HepG2 (cell line): Measurements from ENCODE around the gene HMCN2. TPM values are rescaled to one million over a fixed set of nuclear protein-coding genes. Genes with fewer than 3 reads are reported as not detected.

Experiments used
- ATAC-seq: fragments of 200-7000 bp; cut with Tn5 transposase; 3 replicates; pipeline ENCODE4 v1.9.1; 2020; ENCODE audit warnings: mild to moderate bottlenecking, moderate library complexity
- BruUV-seq: library from RNA; stranded (reverse); fragments of 400-500 nt; replicated peaks from 2 replicates; lab custom pipeline; 2021; lab: Mats Ljungman, UMichigan
- CTCF ChIA-PET: fragments of 300-600 bp; formaldehyde crosslinking; extraction: SDS; loops from one replicate; lab custom pipeline; 2021; ENCODE audit warnings: low total read pairs, inconsistent platforms, low intra/inter-chr PET ratio; lab: Yijun Ruan, JAX
- POLR2A ChIA-PET: fragments of 350-600 bp; sonication (Branson Sonifier 250); formaldehyde crosslinking; loops from one replicate; lab custom pipeline; 2020; ENCODE audit warnings: antibody characterized with exemption, inconsistent platforms; lab: Yijun Ruan, JAX
- DNase-seq: peaks from one replicate; pipeline ENCODE4 v3.0.0-alpha.2; 2015; ENCODE audit warnings: low spot score
- FAIRE-seq: peaks from 3 replicates; lab custom pipeline; 2011; peaks lifted over from hg19 to GRCh38; lab: Jason Lieb, UNC
- H2AFZ ChIP-seq: one replicate; pipeline ENCODE4 v1.6.1; 2011; ENCODE audit warnings: low read length, inconsistent platforms
- H3K27ac ChIP-seq: fragments of 300-600 bp; 3 replicates; pipeline ENCODE4 v1.8.0; 2011; ENCODE audit warnings: mixed run types, mild to moderate bottlenecking, mixed read lengths, low read length, inconsistent platforms; ENCODE audit not compliant: insufficient read depth; ENCODE audit errors: extremely low read length
- H3K27me3 ChIP-seq, 2 experiments: fragments of 200-600 bp in 1 of 2; 2 replicates in 1 of 2; 3 replicates in 1 of 2; pipeline versions ENCODE4 v1.6.0 to v1.8.0; 2011; ENCODE audit warnings: low read length in 2 of 2, mild to moderate bottlenecking in 2 of 2, moderate library complexity in 2 of 2, inconsistent platforms in 1 of 2; ENCODE audit not compliant: insufficient read depth in 2 of 2, control insufficient read depth in 1 of 2
- H3K36me3 ChIP-seq, 2 experiments: fragments of 200-600 bp in 1 of 2; replicated peaks in 1 of 2; 2 replicates in 1 of 2; 3 replicates in 1 of 2; pipeline versions ENCODE4 v1.5.1 to v1.8.0; 2011; ENCODE audit warnings: low read length in 2 of 2, inconsistent platforms in 1 of 2; ENCODE audit not compliant: insufficient read depth in 2 of 2, control insufficient read depth in 1 of 2
- H3K4me1 ChIP-seq: 2 replicates; pipeline ENCODE4 v1.5.1; 2012; ENCODE audit warnings: low read length, inconsistent platforms; ENCODE audit not compliant: insufficient read depth
- H3K4me2 ChIP-seq: 2 replicates; pipeline ENCODE4 v1.6.0; 2011; ENCODE audit warnings: low read depth, low read length, inconsistent platforms
- H3K4me3 ChIP-seq, 3 experiments: fragments of 200-600 bp in 1 of 3; sonication (generic), shearing (Covaris generic) in 1 of 3; replicated peaks in 1 of 3; 2 replicates each; pipeline ENCODE4 v1.5.1; 2011 to 2016; ENCODE audit warnings: low read length in 3 of 3, inconsistent platforms in 2 of 3, low read depth in 2 of 3, mild to moderate bottlenecking in 2 of 3, control low read depth in 1 of 3, mixed read lengths in 1 of 3; ENCODE audit not compliant: insufficient read depth in 1 of 3
- H3K79me2 ChIP-seq: one replicate; pipeline ENCODE4 v1.6.1; 2011; ENCODE audit warnings: low read length, inconsistent platforms; ENCODE audit not compliant: insufficient read depth
- H3K9ac ChIP-seq: 2 replicates; pipeline ENCODE4 v1.6.0; 2011; ENCODE audit warnings: mild to moderate bottlenecking, low read depth, low read length, inconsistent platforms; ENCODE audit not compliant: insufficient read depth
- H3K9me3 ChIP-seq: 2 replicates; pipeline ENCODE4 v1.5.1; 2012; ENCODE audit warnings: mild to moderate bottlenecking, low read length
- H4K20me1 ChIP-seq: 2 replicates; pipeline ENCODE4 v1.6.0; 2011; ENCODE audit warnings: inconsistent platforms, mild to moderate bottlenecking, low read length, moderate library complexity; ENCODE audit not compliant: insufficient read depth
- CEBPB ChIP-seq: IDR thresholded peaks from 2 replicates; pipeline ENCODE4 v1.6.1; 2011; ENCODE audit warnings: low read depth, low read length, improper control_type of control experiment, borderline replicate concordance
- CEBPG ChIP-seq: IDR thresholded peaks from 2 replicates; pipeline ENCODE4 v1.6.1; 2016
- JARID2 ChIP-seq: sonication (generic); formaldehyde crosslinking; IDR thresholded peaks from 2 replicates; pipeline ENCODE4 v1.8.1; 2023; ENCODE audit warnings: missing genetic modification reagents, inconsistent platforms; ENCODE audit not compliant: insufficient replicate concordance
- MAZ ChIP-seq, 2 experiments: sonication (generic) in 1 of 2; formaldehyde crosslinking in 1 of 2; IDR thresholded peaks; 2 replicates each; pipeline versions ENCODE4 v1.5.0 to v1.6.1; 2012 to 2020; ENCODE audit warnings: low read depth in 2 of 2, mild to moderate bottlenecking in 2 of 2, borderline replicate concordance in 1 of 2, improper control_type of control experiment in 1 of 2, low read length in 1 of 2, missing genetic modification reagents in 1 of 2, moderate library complexity in 1 of 2
- SP140L ChIP-seq: sonication (generic); formaldehyde crosslinking; IDR thresholded peaks from 2 replicates; pipeline ENCODE4 v1.4.0; 2020; ENCODE audit warnings: missing genetic modification reagents, borderline replicate concordance
- WGBS: methylation state at CpG from one replicate; pipeline ENCODE4 v1.1.6; 2017; ENCODE audit warnings: low lambda C conversion rate; 5-methylcytosine and 5-hydroxymethylcytosine counted together
- in situ Hi-C: cut with HindIII; loops from 2 replicates; pipeline ENCODE4 v1.10.0; 2017; ENCODE audit warnings: low pct_unique_long_range_greater_than_20kb; ENCODE audit not compliant: extremely low pct_ligation_motif_present
- intact Hi-C: fragments of 100-400 bp; cut with micrococcal nuclease; formaldehyde crosslinking; loops from one replicate; pipeline ENCODE4 v1.10.0; 2022; ENCODE audit not compliant: unreplicated experiment
- polyA plus RNA-seq, 8 experiments: library from polyadenylated mRNA; depleted of rRNA in 3 of 8; stranded (reverse) in 7 of 8; unstranded in 1 of 8; fragments of >200 nt; fragmentation: Illumina TruSeq in 4 of 8; extraction: Trizol in 4 of 8; gene quantifications; 2 replicates each; pipeline versions ENCODE4 v1.2.1 to v1.2.3, GENCODE V29; 2011 to 2016; ENCODE audit warnings: low read depth in 4 of 8, missing spikeins in 1 of 8, mixed read lengths in 1 of 8; ENCODE audit not compliant: insufficient read depth in 1 of 8
- total RNA-seq, 5 experiments: library from RNA; depleted of rRNA; stranded (reverse); fragments of >200 nt; fragmentation: Illumina TruSeq; extraction: Trizol; gene quantifications; 2 replicates each; pipeline ENCODE4 v1.2.3, GENCODE V29; 2016; ENCODE audit warnings: low read depth in 1 of 5
- TF ChIP-seq, protein P1 (sequence below): fragments of 450-650 bp; IDR thresholded peaks from 2 replicates; pipeline ENCODE4 v1.6.1; 2016
- TF ChIP-seq, protein P2 (sequence below): sonication (generic); formaldehyde crosslinking; IDR thresholded peaks from 2 replicates; pipeline ENCODE4 v1.4.0; 2020; ENCODE audit warnings: mild to moderate bottlenecking, missing genetic modification reagents

The HMCN2 gene
- total and polyA plus RNA-seq, 2 of the 13 experiments (the other 11 are each of a cell fraction or from before 2014, with no cell fraction given) = 0.09 TPM; not detected in 1

DNA sequence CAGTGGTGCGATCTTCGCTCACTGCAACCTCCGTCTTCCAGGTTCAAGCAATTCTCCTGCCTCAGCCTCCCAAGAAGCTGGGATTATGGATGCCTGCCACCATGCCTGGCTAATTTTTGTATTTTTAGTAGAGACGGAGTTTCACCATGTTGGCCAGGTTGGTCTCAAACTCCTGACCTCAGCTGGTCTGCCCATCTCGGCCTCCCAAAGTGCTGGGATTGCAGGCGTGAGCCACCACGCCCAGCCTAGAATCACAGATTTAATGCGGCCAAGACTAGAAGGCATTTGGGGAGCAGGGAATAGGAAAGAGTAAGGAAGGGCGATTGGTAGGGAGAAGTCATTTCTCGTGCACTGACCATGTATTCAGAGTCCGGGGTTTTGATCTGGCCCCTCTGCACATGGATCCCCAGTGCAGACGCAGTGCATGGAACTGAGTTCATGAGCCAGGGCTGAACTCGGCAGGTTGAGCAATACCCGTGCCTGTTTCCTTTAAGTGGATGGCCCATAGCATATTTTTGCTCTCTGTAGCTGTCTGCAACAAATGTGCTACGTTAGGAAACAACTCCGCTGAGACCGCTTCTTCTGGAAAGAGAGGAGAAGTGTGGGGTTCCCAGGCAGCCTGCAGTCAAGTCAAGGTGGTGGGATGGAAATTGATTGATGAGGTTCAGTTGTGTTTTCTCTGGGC, 3.4 kb upstream of the HMCN2 start:
- Histone ChIP-seq H4K20me1 (no peaks in the 10 kb centered on the region), H3K9ac (no peak overlapping the region), H2AFZ (no peak overlapping the region), H3K4me3 (no peak overlapping the region), H3K4me2 (0 out of 2 replicates have a peak overlapping the region, but pooled peaks have one; percentile 11), H3K36me3 (no peaks in the 10 kb centered on the region), H3K9me3 (no peaks in the 10 kb centered on the region), H3K79me2 (no peaks in the 10 kb centered on the region), H3K27me3 (peaks cover 6 to 52% of the 10 kb centered on the region in 2 experiments; a peak in 4 of 5 replicates), H3K4me1 (peaks cover 48% of the 10 kb centered on the region), H3K27ac (no peak overlapping the region)
- WGBS = 53% methylated on average over 13 of the region's 17 CpGs
- BruUV-seq = no TSS peak
- ATAC-seq = no peak; the same call in 2 of the 3 replicates
- intact Hi-C loops (no loop called here), in situ Hi-C loops (no loop called here)
- no peak for DNase-seq
- POLR2A ChIA-PET = interaction anchor here (0.5 kb wide), 1 partner anchor 298 kb away, joined by 3 read pairs; no protein-coding TSS in a partner anchor
- CTCF ChIA-PET = no interaction called here
- no peak for FAIRE-seq
- TF ChIP-seq SP140L = no peak
- peak; percentile 66; the same call in 1 of the 2 replicates for TF ChIP-seq CEBPB
- TF ChIP-seq CEBPG (CRISPR knock-in tag) = peak; percentile 70

DNA sequence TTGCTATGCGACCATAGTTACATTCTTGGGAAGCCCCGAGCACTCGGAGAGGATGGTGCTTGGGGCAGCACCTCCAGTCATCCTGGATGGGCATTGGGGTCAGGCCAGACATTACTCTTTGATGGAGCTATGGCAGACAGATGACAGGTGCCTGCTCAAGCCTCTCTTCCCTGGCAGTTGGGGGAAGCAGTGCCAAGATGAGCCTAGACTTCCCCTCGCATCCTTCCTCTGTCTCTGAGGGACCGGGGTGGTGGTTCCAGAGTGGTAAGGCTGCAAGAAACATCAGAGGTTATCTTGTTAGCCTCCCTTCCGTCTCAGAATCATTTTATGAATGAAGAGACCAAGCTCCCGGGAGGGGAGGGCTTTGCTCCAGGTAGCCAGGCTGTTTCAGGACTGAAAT, 2.8 kb upstream of the HMCN2 start:
- 26% methylated on average over 7 of the region's 7 CpGs for WGBS
- Histone ChIP-seq H3K4me1 (peaks cover 48% of the 10 kb centered on the region), H3K36me3 (no peaks in the 10 kb centered on the region), H3K27ac (no peak overlapping the region), H3K4me3 (no peak overlapping the region), H3K9me3 (no peaks in the 10 kb centered on the region), H4K20me1 (no peaks in the 10 kb centered on the region), H3K79me2 (no peaks in the 10 kb centered on the region), H2AFZ (no peak overlapping the region), H3K9ac (no peak overlapping the region), H3K4me2 (0 out of 2 replicates have a peak overlapping the region, but pooled peaks have one; percentile 11), H3K27me3 (peaks cover 6 to 58% of the 10 kb centered on the region in 2 experiments; a peak in 4 of 5 replicates)
- FAIRE-seq (no peak), DNase-seq (no peak), ATAC-seq (no peak)
- intact Hi-C loops = no loop called here
- in situ Hi-C loops = no loop called here
- ChIA-PET POLR2A (interaction anchor here (0.5 kb wide), 1 partner anchor 298 kb away, joined by 3 read pairs; no protein-coding TSS in a partner anchor), CTCF (no interaction called here)
- BruUV-seq = no TSS peak
- TF ChIP-seq JARID2 (CRISPR knock-in tag) = no peak
- TF ChIP-seq CEBPB = no peak
- TF ChIP-seq, protein P1, sequence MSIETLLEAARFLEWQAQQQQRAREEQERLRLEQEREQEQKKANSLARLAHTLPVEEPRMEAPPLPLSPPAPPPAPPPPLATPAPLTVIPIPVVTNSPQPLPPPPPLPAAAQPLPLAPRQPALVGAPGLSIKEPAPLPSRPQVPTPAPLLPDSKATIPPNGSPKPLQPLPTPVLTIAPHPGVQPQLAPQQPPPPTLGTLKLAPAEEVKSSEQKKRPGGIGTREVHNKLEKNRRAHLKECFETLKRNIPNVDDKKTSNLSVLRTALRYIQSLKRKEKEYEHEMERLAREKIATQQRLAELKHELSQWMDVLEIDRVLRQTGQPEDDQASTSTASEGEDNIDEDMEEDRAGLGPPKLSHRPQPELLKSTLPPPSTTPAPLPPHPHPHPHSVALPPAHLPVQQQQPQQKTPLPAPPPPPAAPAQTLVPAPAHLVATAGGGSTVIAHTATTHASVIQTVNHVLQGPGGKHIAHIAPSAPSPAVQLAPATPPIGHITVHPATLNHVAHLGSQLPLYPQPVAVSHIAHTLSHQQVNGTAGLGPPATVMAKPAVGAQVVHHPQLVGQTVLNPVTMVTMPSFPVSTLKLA = no peak
- TF ChIP-seq, protein P2, sequence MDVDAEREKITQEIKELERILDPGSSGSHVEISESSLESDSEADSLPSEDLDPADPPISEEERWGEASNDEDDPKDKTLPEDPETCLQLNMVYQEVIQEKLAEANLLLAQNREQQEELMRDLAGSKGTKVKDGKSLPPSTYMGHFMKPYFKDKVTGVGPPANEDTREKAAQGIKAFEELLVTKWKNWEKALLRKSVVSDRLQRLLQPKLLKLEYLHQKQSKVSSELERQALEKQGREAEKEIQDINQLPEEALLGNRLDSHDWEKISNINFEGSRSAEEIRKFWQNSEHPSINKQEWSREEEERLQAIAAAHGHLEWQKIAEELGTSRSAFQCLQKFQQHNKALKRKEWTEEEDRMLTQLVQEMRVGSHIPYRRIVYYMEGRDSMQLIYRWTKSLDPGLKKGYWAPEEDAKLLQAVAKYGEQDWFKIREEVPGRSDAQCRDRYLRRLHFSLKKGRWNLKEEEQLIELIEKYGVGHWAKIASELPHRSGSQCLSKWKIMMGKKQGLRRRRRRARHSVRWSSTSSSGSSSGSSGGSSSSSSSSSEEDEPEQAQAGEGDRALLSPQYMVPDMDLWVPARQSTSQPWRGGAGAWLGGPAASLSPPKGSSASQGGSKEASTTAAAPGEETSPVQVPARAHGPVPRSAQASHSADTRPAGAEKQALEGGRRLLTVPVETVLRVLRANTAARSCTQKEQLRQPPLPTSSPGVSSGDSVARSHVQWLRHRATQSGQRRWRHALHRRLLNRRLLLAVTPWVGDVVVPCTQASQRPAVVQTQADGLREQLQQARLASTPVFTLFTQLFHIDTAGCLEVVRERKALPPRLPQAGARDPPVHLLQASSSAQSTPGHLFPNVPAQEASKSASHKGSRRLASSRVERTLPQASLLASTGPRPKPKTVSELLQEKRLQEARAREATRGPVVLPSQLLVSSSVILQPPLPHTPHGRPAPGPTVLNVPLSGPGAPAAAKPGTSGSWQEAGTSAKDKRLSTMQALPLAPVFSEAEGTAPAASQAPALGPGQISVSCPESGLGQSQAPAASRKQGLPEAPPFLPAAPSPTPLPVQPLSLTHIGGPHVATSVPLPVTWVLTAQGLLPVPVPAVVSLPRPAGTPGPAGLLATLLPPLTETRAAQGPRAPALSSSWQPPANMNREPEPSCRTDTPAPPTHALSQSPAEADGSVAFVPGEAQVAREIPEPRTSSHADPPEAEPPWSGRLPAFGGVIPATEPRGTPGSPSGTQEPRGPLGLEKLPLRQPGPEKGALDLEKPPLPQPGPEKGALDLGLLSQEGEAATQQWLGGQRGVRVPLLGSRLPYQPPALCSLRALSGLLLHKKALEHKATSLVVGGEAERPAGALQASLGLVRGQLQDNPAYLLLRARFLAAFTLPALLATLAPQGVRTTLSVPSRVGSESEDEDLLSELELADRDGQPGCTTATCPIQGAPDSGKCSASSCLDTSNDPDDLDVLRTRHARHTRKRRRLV (CRISPR knock-in tag) = no peak
- no peak for TF ChIP-seq MAZ (IDR thresholded peaks at IDR 0.05; ENCODE audit: borderline replicate concordance, low read depth, low read length)
- TF ChIP-seq MAZ (CRISPR knock-in tag; IDR thresholded peaks at IDR 0.05; ENCODE audit: low read depth) = no peak
